Skin of body (tissue), 2 donors: Measurements from ENCODE around the gene CDH4. TPM values are rescaled to one million over a fixed set of nuclear protein-coding genes. Genes with fewer than 3 reads are reported as not detected.

Experiments used
- DNase-seq: peaks from one replicate; lab custom pipeline; 2025; lab: John Stamatoyannopoulos, UW
- total RNA-seq: library from RNA; depleted of rRNA; stranded (reverse); fragments of >200 nt; gene quantifications from one replicate; pipeline ENCODE4 v1.2.3, GENCODE V29; 2014

The CDH4 gene
- total RNA-seq, 1 donor from 2014 or later = 0.10 TPM

- DNase-seq = no peak
These were observed 560.9 kb downstream of the CDH4 start for GRCh38 chr20:61812845-61813485.

- DNase-seq = no peak
These were observed 561.7 kb downstream of the CDH4 start for GRCh38 chr20:61813791-61814190.

- no peak for DNase-seq
These were observed 562.2 kb downstream of the CDH4 start for GRCh38 chr20:61814244-61814643.

GRCh38 chr20:61814726-61815125, 562.7 kb downstream of the CDH4 start:
- DNase-seq = no peak

- DNase-seq = no peak
These were observed 563.1 kb downstream of the CDH4 start for GRCh38 chr20:61815176-61815575.

- no peak for DNase-seq
These were observed 563.6 kb downstream of the CDH4 start for GRCh38 chr20:61815678-61816077.

- DNase-seq = no peak
These were observed 564.8 kb downstream of the CDH4 start for GRCh38 chr20:61816606-61817460.

GRCh38 chr20:61817575-61817974, 565.5 kb downstream of the CDH4 start:
- DNase-seq = no peak

GRCh38 chr20:61818746-61819573, 566.9 kb downstream of the CDH4 start:
- no peak for DNase-seq

- DNase-seq = no peak
These were observed 567.4 kb downstream of the CDH4 start for GRCh38 chr20:61819574-61819846.

GRCh38 chr20:61819921-61820825, 568.1 kb downstream of the CDH4 start:
- no peak for DNase-seq

GRCh38 chr20:61821735-61822134, 569.7 kb downstream of the CDH4 start:
- DNase-seq = no peak

GRCh38 chr20:61822396-61822795, 570.3 kb downstream of the CDH4 start:
- no peak for DNase-seq

GRCh38 chr20:61823242-61823641, 571.2 kb downstream of the CDH4 start:
- DNase-seq = no peak

- no peak for DNase-seq
These were observed 576.8 kb downstream of the CDH4 start for GRCh38 chr20:61828891-61829290.

GRCh38 chr20:61829526-61829925, 577.5 kb downstream of the CDH4 start:
- DNase-seq = no peak

GRCh38 chr20:61830241-61830930, 578.3 kb downstream of the CDH4 start:
- no peak for DNase-seq

GRCh38 chr20:61830991-61831390, 578.9 kb downstream of the CDH4 start:
- DNase-seq = no peak

GRCh38 chr20:61832181-61832580, 580.1 kb downstream of the CDH4 start:
- DNase-seq = no peak

GRCh38 chr20:61833807-61834610, 581.9 kb downstream of the CDH4 start:
- no peak for DNase-seq
